GM12878 (cell line): Measurements from ENCODE around the gene IFNE. TPM values are rescaled to one million over a fixed set of nuclear protein-coding genes. Genes with fewer than 3 reads are reported as not detected.
A peak's percentile ranks its signal among the peaks of the same experiment; 100 is the strongest.

Experiments used
- ATAC-seq: fragments of 200-7000 bp; cut with Tn5 transposase; 3 replicates; pipeline ENCODE4 v1.9.1; 2020; ENCODE audit warnings: mild to moderate bottlenecking, moderate library complexity
- BruUV-seq: library from RNA; stranded (reverse); fragments of 400-500 nt; replicated peaks from 2 replicates; lab custom pipeline; 2021; lab: Mats Ljungman, UMichigan
- CTCF ChIA-PET: fragments of 300-600 bp; sonication (Branson Sonifier 250); formaldehyde crosslinking; extraction: SDS; loops from one replicate; lab custom pipeline; 2021; ENCODE audit warnings: inconsistent platforms; lab: Yijun Ruan, JAX
- POLR2A ChIA-PET: fragments of 350-600 bp; formaldehyde crosslinking; extraction: SDS; loops from one replicate; lab custom pipeline; 2021; ENCODE audit warnings: inconsistent platforms; lab: Charles Lee
- RAD21 ChIA-PET: fragments of 300-600 bp; sonication (Branson Sonifier 250); formaldehyde crosslinking; loops from one replicate; lab custom pipeline; 2023; ENCODE audit warnings: antibody characterized with exemption; ENCODE audit not compliant: unreplicated experiment; lab: Charles Lee
- SMC1A ChIA-PET: fragments of 300-600 bp; sonication (Branson Sonifier 250); formaldehyde crosslinking; loops from one replicate; lab custom pipeline; 2023; ENCODE audit not compliant: unreplicated experiment, uncharacterized antibody; lab: Charles Lee
- DNase-seq: peaks from one replicate; pipeline ENCODE4 v3.0.0-alpha.2; 2011; ENCODE audit warnings: low read depth, low spot score
- FAIRE-seq: peaks from 3 replicates; lab custom pipeline; 2011; peaks lifted over from hg19 to GRCh38; lab: Jason Lieb, UNC
- H2AFZ ChIP-seq: 2 replicates; pipeline ENCODE4 v1.6.0; 2011; ENCODE audit warnings: low read depth, low read length, control low read depth; ENCODE audit not compliant: control insufficient read depth
- H3K27ac ChIP-seq: 2 replicates; pipeline ENCODE4 v1.5.1; 2011; ENCODE audit warnings: control low read depth; ENCODE audit not compliant: control insufficient read depth, insufficient read depth
- H3K27me3 ChIP-seq, 2 experiments: replicated peaks in 1 of 2; 2 replicates each; pipeline versions ENCODE4 v1.6.0 to v1.6.1; 2011; ENCODE audit warnings: low read length in 1 of 2; ENCODE audit not compliant: control insufficient read depth in 2 of 2, insufficient read depth in 2 of 2
- H3K36me3 ChIP-seq, 2 experiments: 2 replicates each; pipeline ENCODE4 v1.5.1; 2011; ENCODE audit warnings: low read length in 1 of 2; ENCODE audit not compliant: control insufficient read depth in 2 of 2, insufficient read depth in 2 of 2
- H3K4me1 ChIP-seq: 2 replicates; pipeline ENCODE4 v1.6.1; 2011; ENCODE audit warnings: mild to moderate bottlenecking, low read length, moderate library complexity, mixed read lengths; ENCODE audit not compliant: control insufficient read depth, insufficient read depth
- H3K4me2 ChIP-seq: 2 replicates; pipeline ENCODE4 v1.6.0; 2011; ENCODE audit warnings: control low read depth; ENCODE audit not compliant: control insufficient read depth, insufficient read depth
- H3K4me3 ChIP-seq: fragments of 200-600 bp; sonication (generic); 2 replicates; pipeline ENCODE4 v1.5.1; 2016
- H3K79me2 ChIP-seq: 2 replicates; pipeline ENCODE4 v1.6.0; 2011; ENCODE audit warnings: low read length; ENCODE audit not compliant: control insufficient read depth, insufficient read depth
- H3K9ac ChIP-seq: 2 replicates; pipeline ENCODE4 v1.8.0; 2011; ENCODE audit warnings: low read length, control low read depth, mixed read lengths; ENCODE audit not compliant: control insufficient read depth, insufficient read depth
- H3K9me3 ChIP-seq: replicated peaks from 3 replicates; pipeline ENCODE4 v1.5.1; 2011; ENCODE audit warnings: mild to moderate bottlenecking, low read length; ENCODE audit not compliant: control insufficient read depth, insufficient read depth
- H4K20me1 ChIP-seq: 2 replicates; pipeline ENCODE4 v1.6.0; 2011; ENCODE audit not compliant: control insufficient read depth, insufficient read depth
- ASH2L ChIP-seq: fragments of 300-600, 200-600 bp; sonication (generic); IDR thresholded peaks from 2 replicates; pipeline ENCODE4 v1.6.1; 2017; ENCODE audit warnings: low read depth, mild to moderate bottlenecking, borderline replicate concordance
- BACH1 ChIP-seq: fragments of 450-650 bp; IDR thresholded peaks from 2 replicates; pipeline ENCODE4 v1.6.1; 2017; ENCODE audit warnings: mild to moderate bottlenecking, borderline replicate concordance
- CHD4 ChIP-seq: fragments of 200-600 bp; sonication (generic); IDR thresholded peaks from 2 replicates; pipeline ENCODE4 v1.6.1; 2016; ENCODE audit warnings: mild to moderate bottlenecking
- MEF2B ChIP-seq: fragments of 450-650 bp; IDR thresholded peaks from 2 replicates; pipeline ENCODE4 v1.6.1; 2018; ENCODE audit warnings: mild to moderate bottlenecking, moderate library complexity; ENCODE audit not compliant: partially characterized antibody, poor library complexity, severe bottlenecking
- NRF1 ChIP-seq: conservative IDR thresholded peaks from 2 replicates; pipeline ENCODE4 v1.6.1; 2011; ENCODE audit warnings: mild to moderate bottlenecking, low read depth, low read length, improper control_type of control experiment
- POLR2AphosphoS2 ChIP-seq: IDR thresholded peaks from 2 replicates; pipeline ENCODE4 v1.6.1; 2011; ENCODE audit warnings: low read depth, mild to moderate bottlenecking, low read length, improper control_type of control experiment, moderate library complexity
- SIN3A ChIP-seq: IDR thresholded peaks from 2 replicates; pipeline ENCODE4 v1.6.1; 2012; ENCODE audit warnings: low read depth, low read length, improper control_type of control experiment
- SMARCA5 ChIP-seq: fragments of 450-650 bp; IDR thresholded peaks from 2 replicates; pipeline ENCODE4 v1.6.1; 2017; ENCODE audit warnings: mild to moderate bottlenecking
- SREBF1 ChIP-seq: IDR thresholded peaks from 2 replicates; pipeline ENCODE4 v1.6.1; 2012; ENCODE audit warnings: mild to moderate bottlenecking, low read length
- WGBS: methylation state at CpG from one replicate; pipeline ENCODE4 v1.1.6; 2016; ENCODE audit warnings: low lambda C conversion rate; ENCODE audit not compliant: insufficient replicate concordance, insufficient coverage; ENCODE audit errors: missing lambda C conversion rate; 5-methylcytosine and 5-hydroxymethylcytosine counted together
- in situ Hi-C: fragments of 300-500 bp; cut with MboI; formaldehyde crosslinking; loops from 9 replicates; pipeline ENCODE4 v1.14.3; 2018; ENCODE audit warnings: mixed read lengths
- intact Hi-C: fragments of 100-400 bp; cut with micrococcal nuclease; formaldehyde crosslinking; loops from one replicate; pipeline ENCODE4 v1.14.2; 2022; ENCODE audit not compliant: unreplicated experiment
- polyA plus RNA-seq, 11 experiments: library from polyadenylated mRNA; depleted of rRNA in 4 of 11; unstranded in 6 of 11; stranded (reverse) in 5 of 11; fragments of >200 nt; fragmentation: Nextera tagmentation in 4 of 11; fragmentation: Illumina TruSeq in 1 of 11; extraction: Ambion mirVana in 4 of 11; extraction: Trizol in 1 of 11; gene quantifications; 1 replicate in 1 of 11; 2 replicates in 10 of 11; pipeline versions ENCODE4 v1.2.1 to v1.2.3, GENCODE V29; 2011 to 2016; ENCODE audit warnings: inconsistent platforms in 2 of 11, missing spikeins in 2 of 11, low read depth in 1 of 11
- total RNA-seq, 4 experiments: library from RNA; depleted of rRNA in 3 of 4; stranded (reverse); fragments of >200 nt in 3 of 4; fragmentation: Illumina TruSeq in 1 of 4; extraction: Trizol in 1 of 4; gene quantifications; 2 replicates each; pipeline versions ENCODE4 v1.2.1 to v1.2.3, GENCODE V29; 2013 to 2021
- TF ChIP-seq, protein P1 (sequence below): fragments of 450-650 bp; IDR thresholded peaks from 2 replicates; pipeline ENCODE4 v1.6.1; 2017; ENCODE audit warnings: low read depth, mild to moderate bottlenecking, moderate library complexity
- TF ChIP-seq, protein P2 (sequence below): fragments of 450-650 bp; IDR thresholded peaks from 2 replicates; pipeline ENCODE4 v1.6.1; 2016; ENCODE audit warnings: mild to moderate bottlenecking, moderate library complexity, borderline replicate concordance
- TF ChIP-seq, protein P3 (sequence below): fragments of 450-650 bp; conservative IDR thresholded peaks from 2 replicates; pipeline ENCODE4 v1.6.1; 2017; ENCODE audit warnings: mild to moderate bottlenecking, moderate library complexity

The IFNE gene
- total and polyA plus RNA-seq, 10 of the 15 experiments (the other 5 are each of a cell fraction or from before 2014, with no cell fraction given) = not detected

DNA sequence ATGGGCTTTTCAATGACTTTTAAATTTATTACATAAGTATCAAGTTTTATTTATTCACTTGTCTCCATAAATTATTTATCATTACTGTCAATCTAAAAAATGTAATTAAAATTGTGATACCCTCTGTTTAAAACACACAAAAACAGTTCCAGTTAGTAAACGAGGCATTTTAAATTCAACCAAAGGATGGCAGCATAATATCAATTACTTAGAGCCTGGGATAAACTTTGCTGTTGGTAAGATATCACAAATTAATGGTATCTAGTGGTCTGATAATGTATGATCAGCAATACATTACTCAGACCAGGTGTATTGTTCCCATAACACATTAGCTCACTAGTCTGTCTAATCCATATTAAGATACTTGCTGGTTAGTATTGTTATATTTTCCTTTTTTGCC is 9.6 kb upstream of the IFNE start:
- in situ Hi-C loops = no loop called here
- CTCF ChIA-PET = interaction anchor here (0.6 to 1.2 kb wide), 2 partner anchors 165 to 1615 kb away, joined by 3 read pairs; no protein-coding TSS in a partner anchor
- BruUV-seq = no TSS peak

DNA sequence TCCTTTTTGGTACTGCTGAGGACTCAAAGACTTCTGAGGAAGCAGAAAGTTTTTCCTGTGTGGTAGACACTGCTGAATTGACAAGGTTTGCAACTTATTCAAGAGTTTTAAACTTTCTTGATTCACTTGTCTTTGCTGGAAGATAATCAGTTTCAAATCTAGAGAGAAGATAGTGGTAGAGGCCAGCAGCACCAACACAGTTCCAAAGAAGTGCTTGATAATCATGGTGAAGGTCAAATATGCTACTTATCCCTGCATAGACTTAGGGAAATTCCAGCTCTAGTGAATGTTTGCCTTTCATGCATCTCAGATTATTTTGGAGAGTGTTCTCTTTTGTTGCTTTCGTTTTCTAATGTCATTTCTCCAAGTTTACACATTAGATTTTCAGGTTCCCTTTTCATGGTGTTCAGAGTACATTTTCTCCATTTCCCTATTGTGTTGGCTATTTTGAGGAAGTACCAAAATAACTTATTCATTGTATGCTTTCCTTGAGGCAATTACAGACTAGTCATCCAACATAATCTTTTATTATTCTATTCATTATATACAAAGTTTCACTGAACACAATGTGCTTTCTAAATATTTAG is 550 bp downstream of the IFNE start:
- Histone ChIP-seq H4K20me1 (no peaks in the 10 kb centered on the region), H3K9ac (no peak overlapping the region), H3K27me3 (no peaks in the 10 kb centered on the region; a peak in 1 of 4 replicates), H3K27ac (no peak overlapping the region), H3K79me2 (no peaks in the 10 kb centered on the region), H3K4me3 (no peak overlapping the region), H3K4me2 (peak overlapping the region; percentile 21; the same call in 1 of the 2 replicates), H3K9me3 (no peaks in the 10 kb centered on the region; the same call in 2 of the 3 replicates), H3K36me3 (no peaks in the 10 kb centered on the region), H3K4me1 (peaks cover 3% of the 10 kb centered on the region; the same call in 1 of the 2 replicates), H2AFZ (no peak overlapping the region; the same call in 1 of the 2 replicates)
- ChIA-PET POLR2A (no interaction called here), CTCF (interaction anchor here (0.9 to 1.8 kb wide), 2 partner anchors 15 to 306 kb away, joined by 3 to 4 read pairs; no protein-coding TSS in a partner anchor), RAD21 (no interaction called here), SMC1A (interaction anchor here (0.7 kb wide), 1 partner anchor 527 kb away, joined by 3 read pairs; no protein-coding TSS in a partner anchor)
- intact Hi-C loops (loop anchor here (5.0 kb wide), 1 partner anchor 226 kb away; no protein-coding TSS in a partner anchor), in situ Hi-C loops (no loop called here)
- no TSS peak for BruUV-seq
- FAIRE-seq (peak; percentile 47), ATAC-seq (peak; percentile 34; the same call in 2 of the 3 replicates), DNase-seq (no peak)
- WGBS = 4% methylated on average over 1 of the region's 1 CpG
- TF ChIP-seq, protein P1, sequence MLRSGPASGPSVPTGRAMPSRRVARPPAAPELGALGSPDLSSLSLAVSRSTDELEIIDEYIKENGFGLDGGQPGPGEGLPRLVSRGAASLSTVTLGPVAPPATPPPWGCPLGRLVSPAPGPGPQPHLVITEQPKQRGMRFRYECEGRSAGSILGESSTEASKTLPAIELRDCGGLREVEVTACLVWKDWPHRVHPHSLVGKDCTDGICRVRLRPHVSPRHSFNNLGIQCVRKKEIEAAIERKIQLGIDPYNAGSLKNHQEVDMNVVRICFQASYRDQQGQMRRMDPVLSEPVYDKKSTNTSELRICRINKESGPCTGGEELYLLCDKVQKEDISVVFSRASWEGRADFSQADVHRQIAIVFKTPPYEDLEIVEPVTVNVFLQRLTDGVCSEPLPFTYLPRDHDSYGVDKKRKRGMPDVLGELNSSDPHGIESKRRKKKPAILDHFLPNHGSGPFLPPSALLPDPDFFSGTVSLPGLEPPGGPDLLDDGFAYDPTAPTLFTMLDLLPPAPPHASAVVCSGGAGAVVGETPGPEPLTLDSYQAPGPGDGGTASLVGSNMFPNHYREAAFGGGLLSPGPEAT = peak; percentile 45; the same call in 1 of the 2 replicates
- TF ChIP-seq, protein P2, sequence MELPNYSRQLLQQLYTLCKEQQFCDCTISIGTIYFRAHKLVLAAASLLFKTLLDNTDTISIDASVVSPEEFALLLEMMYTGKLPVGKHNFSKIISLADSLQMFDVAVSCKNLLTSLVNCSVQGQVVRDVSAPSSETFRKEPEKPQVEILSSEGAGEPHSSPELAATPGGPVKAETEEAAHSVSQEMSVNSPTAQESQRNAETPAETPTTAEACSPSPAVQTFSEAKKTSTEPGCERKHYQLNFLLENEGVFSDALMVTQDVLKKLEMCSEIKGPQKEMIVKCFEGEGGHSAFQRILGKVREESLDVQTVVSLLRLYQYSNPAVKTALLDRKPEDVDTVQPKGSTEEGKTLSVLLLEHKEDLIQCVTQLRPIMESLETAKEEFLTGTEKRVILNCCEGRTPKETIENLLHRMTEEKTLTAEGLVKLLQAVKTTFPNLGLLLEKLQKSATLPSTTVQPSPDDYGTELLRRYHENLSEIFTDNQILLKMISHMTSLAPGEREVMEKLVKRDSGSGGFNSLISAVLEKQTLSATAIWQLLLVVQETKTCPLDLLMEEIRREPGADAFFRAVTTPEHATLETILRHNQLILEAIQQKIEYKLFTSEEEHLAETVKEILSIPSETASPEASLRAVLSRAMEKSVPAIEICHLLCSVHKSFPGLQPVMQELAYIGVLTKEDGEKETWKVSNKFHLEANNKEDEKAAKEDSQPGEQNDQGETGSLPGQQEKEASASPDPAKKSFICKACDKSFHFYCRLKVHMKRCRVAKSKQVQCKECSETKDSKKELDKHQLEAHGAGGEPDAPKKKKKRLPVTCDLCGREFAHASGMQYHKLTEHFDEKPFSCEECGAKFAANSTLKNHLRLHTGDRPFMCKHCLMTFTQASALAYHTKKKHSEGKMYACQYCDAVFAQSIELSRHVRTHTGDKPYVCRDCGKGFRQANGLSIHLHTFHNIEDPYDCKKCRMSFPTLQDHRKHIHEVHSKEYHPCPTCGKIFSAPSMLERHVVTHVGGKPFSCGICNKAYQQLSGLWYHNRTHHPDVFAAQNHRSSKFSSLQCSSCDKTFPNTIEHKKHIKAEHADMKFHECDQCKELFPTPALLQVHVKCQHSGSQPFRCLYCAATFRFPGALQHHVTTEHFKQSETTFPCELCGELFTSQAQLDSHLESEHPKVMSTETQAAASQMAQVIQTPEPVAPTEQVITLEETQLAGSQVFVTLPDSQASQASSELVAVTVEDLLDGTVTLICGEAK = no peak
- no peak for TF ChIP-seq SMARCA5
- TF ChIP-seq, protein P3, sequence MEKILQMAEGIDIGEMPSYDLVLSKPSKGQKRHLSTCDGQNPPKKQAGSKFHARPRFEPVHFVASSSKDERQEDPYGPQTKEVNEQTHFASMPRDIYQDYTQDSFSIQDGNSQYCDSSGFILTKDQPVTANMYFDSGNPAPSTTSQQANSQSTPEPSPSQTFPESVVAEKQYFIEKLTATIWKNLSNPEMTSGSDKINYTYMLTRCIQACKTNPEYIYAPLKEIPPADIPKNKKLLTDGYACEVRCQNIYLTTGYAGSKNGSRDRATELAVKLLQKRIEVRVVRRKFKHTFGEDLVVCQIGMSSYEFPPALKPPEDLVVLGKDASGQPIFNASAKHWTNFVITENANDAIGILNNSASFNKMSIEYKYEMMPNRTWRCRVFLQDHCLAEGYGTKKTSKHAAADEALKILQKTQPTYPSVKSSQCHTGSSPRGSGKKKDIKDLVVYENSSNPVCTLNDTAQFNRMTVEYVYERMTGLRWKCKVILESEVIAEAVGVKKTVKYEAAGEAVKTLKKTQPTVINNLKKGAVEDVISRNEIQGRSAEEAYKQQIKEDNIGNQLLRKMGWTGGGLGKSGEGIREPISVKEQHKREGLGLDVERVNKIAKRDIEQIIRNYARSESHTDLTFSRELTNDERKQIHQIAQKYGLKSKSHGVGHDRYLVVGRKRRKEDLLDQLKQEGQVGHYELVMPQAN = no peak

More for the DNA sequence above, 9.6 kb upstream of the IFNE start:
- Histone ChIP-seq H3K27ac (no peak overlapping the region), H3K4me1 (no peaks in the 10 kb centered on the region), H3K9me3 (no peaks in the 10 kb centered on the region), H3K4me2 (no peak overlapping the region), H3K4me3 (no peak overlapping the region), H4K20me1 (no peaks in the 10 kb centered on the region), H3K79me2 (no peaks in the 10 kb centered on the region), H3K36me3 (no peaks in the 10 kb centered on the region), H2AFZ (no peak overlapping the region), H3K9ac (no peak overlapping the region), H3K27me3 (no peaks in the 10 kb centered on the region)
- TF ChIP-seq BACH1 (no peak), SIN3A (no peak), NRF1 (no peak), SREBF1 (no peak), POLR2AphosphoS2 (no peak), CHD4 (no peak), ASH2L (no peak), MEF2B (no peak)
- 0% methylated on average over 1 of the region's 1 CpG for WGBS
- intact Hi-C loops = no loop called here
- ChIA-PET SMC1A (no interaction called here), RAD21 (no interaction called here), POLR2A (interaction anchor here (0.5 kb wide), 1 partner anchor 104 kb away, joined by 3 read pairs; no protein-coding TSS in a partner anchor)
- FAIRE-seq (no peak), ATAC-seq (no peak), DNase-seq (no peak)
